CD14-positive monocyte (primary cell): Measurements from ENCODE around the gene SCN4B. TPM values are rescaled to one million over a fixed set of nuclear protein-coding genes. Genes with fewer than 3 reads are reported as not detected.

Experiments
- DNase-seq, 3 donors: peaks; one replicate each; pipeline ENCODE4 v3.0.0-alpha.2; 2011 to 2022
- H2AFZ ChIP-seq: 2 replicates; pipeline ENCODE4 v1.6.0; 2012; ENCODE audit warnings: mild to moderate bottlenecking, low read depth, low read length, inconsistent platforms; ENCODE audit not compliant: insufficient read depth, poor library complexity, severe bottlenecking
- H3K27ac ChIP-seq, 2 donors: 1 replicate in 1 of 2; 2 replicates in 1 of 2; pipeline ENCODE4 v1.5.1; 2012 to 2013; ENCODE audit warnings: low read length in 2 of 2, control low read depth in 1 of 2, inconsistent platforms in 1 of 2, low read depth in 1 of 2, mild to moderate bottlenecking in 1 of 2
- H3K27me3 ChIP-seq, 2 donors: one replicate each; pipeline versions ENCODE4 v1.6.0 to v1.6.1; 2011 to 2013; ENCODE audit warnings: low read length in 2 of 2; ENCODE audit not compliant: control insufficient read depth in 2 of 2, insufficient read depth in 2 of 2
- H3K36me3 ChIP-seq, 2 donors: replicated peaks in 1 of 2; 1 replicate in 1 of 2; 2 replicates in 1 of 2; pipeline versions ENCODE4 v1.5.1 to v1.6.1; 2012 to 2013; ENCODE audit warnings: low read length in 2 of 2, control low read depth in 1 of 2, inconsistent platforms in 1 of 2, mild to moderate bottlenecking in 1 of 2; ENCODE audit not compliant: insufficient read depth in 2 of 2, control insufficient read depth in 1 of 2
- H3K4me1 ChIP-seq, 2 donors: 1 replicate in 1 of 2; 2 replicates in 1 of 2; pipeline versions ENCODE4 v1.5.1 to v1.6.1; 2012 to 2013; ENCODE audit warnings: low read length in 2 of 2, control low read depth in 1 of 2, inconsistent platforms in 1 of 2, mild to moderate bottlenecking in 1 of 2, moderate library complexity in 1 of 2; ENCODE audit not compliant: insufficient read depth in 2 of 2, control insufficient read depth in 1 of 2
- H3K4me2 ChIP-seq: replicated peaks from 2 replicates; pipeline ENCODE3; 2012; ENCODE audit warnings: low read length, moderate library complexity, mild to moderate bottlenecking; ENCODE audit not compliant: poor library complexity, severe bottlenecking; ENCODE audit errors: extremely low read depth
- H3K4me3 ChIP-seq, 3 experiments: fragments of 200-600 bp in 1 of 3; sonication (generic) in 1 of 3; replicated peaks in 1 of 3; 1 replicate in 2 of 3; 2 replicates in 1 of 3; pipeline ENCODE4 v1.5.1; 2011 to 2013; ENCODE audit warnings: low read length in 3 of 3, mild to moderate bottlenecking in 3 of 3, control low read depth in 2 of 3, low read depth in 2 of 3, inconsistent platforms in 1 of 3, moderate library complexity in 1 of 3
- H3K79me2 ChIP-seq: 2 replicates; pipeline ENCODE4 v1.6.0; 2012; ENCODE audit warnings: mild to moderate bottlenecking, control low read depth, inconsistent platforms, low read length, moderate library complexity; ENCODE audit not compliant: insufficient read depth
- H3K9ac ChIP-seq: 2 replicates; pipeline ENCODE4 v1.6.0; 2017; ENCODE audit warnings: low read length, mild to moderate bottlenecking; ENCODE audit not compliant: insufficient read depth, poor library complexity, severe bottlenecking
- H3K9me3 ChIP-seq, 2 donors: replicated peaks in 1 of 2; 1 replicate in 1 of 2; 2 replicates in 1 of 2; pipeline versions ENCODE4 v1.5.1 to v1.6.1; 2012 to 2013; ENCODE audit warnings: low read length in 2 of 2, control low read depth in 1 of 2; ENCODE audit not compliant: control insufficient read depth in 1 of 2, insufficient read depth in 1 of 2
- H4K20me1 ChIP-seq: 2 replicates; pipeline ENCODE4 v1.6.0; 2012; ENCODE audit warnings: mild to moderate bottlenecking, low read length, control low read depth, moderate library complexity; ENCODE audit not compliant: insufficient read depth
- H3K27ac Mint-ChIP-seq, 7 donors: one replicate each; pipeline ENCODE4 v1.8.0; 2020; ENCODE audit warnings: mild to moderate bottlenecking in 7 of 7, mixed read lengths in 7 of 7, moderate library complexity in 6 of 7, inconsistent platforms in 2 of 7
- H3K27me3 Mint-ChIP-seq, 3 donors: one replicate each; pipeline ENCODE4 v1.8.0; 2021 to 2022; ENCODE audit warnings: low read depth in 3 of 3, mild to moderate bottlenecking in 3 of 3, mixed read lengths in 3 of 3, moderate library complexity in 3 of 3, inconsistent platforms in 1 of 3
- H3K36me3 Mint-ChIP-seq, 2 donors: one replicate each; pipeline ENCODE4 v1.8.0; 2020; ENCODE audit warnings: mixed read lengths in 2 of 2, inconsistent platforms in 1 of 2, mild to moderate bottlenecking in 1 of 2
- H3K4me1 Mint-ChIP-seq: one replicate; pipeline ENCODE4 v1.8.0; 2020; ENCODE audit warnings: mild to moderate bottlenecking, mixed read lengths
- H3K4me3 Mint-ChIP-seq, 2 donors: one replicate each; pipeline ENCODE4 v1.8.0; 2020; ENCODE audit warnings: mild to moderate bottlenecking in 2 of 2, mixed read lengths in 2 of 2, moderate library complexity in 1 of 2
- H3K9me3 Mint-ChIP-seq, 7 donors: one replicate each; pipeline ENCODE4 v1.8.0; 2020 to 2022; ENCODE audit warnings: mixed read lengths in 7 of 7, mild to moderate bottlenecking in 6 of 7, moderate library complexity in 6 of 7, inconsistent platforms in 2 of 7
- CTCF ChIP-seq: fragments of 200-600 bp; IDR thresholded peaks from one replicate; pipeline ENCODE4 v1.8.0; 2022; ENCODE audit warnings: antibody characterized with exemption, mild to moderate bottlenecking
- WGBS: methylation state at CpG from one replicate; pipeline ENCODE4 v1.1.5; 2013; ENCODE audit warnings: missing lambda C conversion rate; ENCODE audit not compliant: insufficient coverage; 5-methylcytosine and 5-hydroxymethylcytosine counted together
- intact Hi-C, 2 donors: fragments of 100-400 bp; cut with micrococcal nuclease; formaldehyde crosslinking; loops; one replicate each; pipeline versions ENCODE4 v1.15.0 to v1.15.1; 2023
- polyA plus RNA-seq, 3 donors: library from polyadenylated mRNA; depleted of rRNA in 1 of 3; unstranded in 2 of 3; stranded (reverse) in 1 of 3; fragments of 300-500 nt in 2 of 3; fragments of >200 nt in 1 of 3; fragmentation: Illumina TruSeq in 2 of 3; gene quantifications; 1 replicate in 2 of 3; 2 replicates in 1 of 3; pipeline ENCODE4 v1.2.3, GENCODE V29; 2012 to 2021

The SCN4B gene
- polyA plus RNA-seq, 3 donors: 0.76 TPM; not detected in 2

- Mint-ChIP-seq H3K9me3 (peaks cover 8 to 31% (median 20%) of the 10 kb centered on the region in 7 donors), H3K27ac (peak overlapping the region; percentile 66 to 97 (median 90)), H3K36me3 (peaks cover 7 to 13% of the 10 kb centered on the region in 2 donors), H3K27me3 (peaks cover 0 to 10% (median 4%) of the 10 kb centered on the region in 3 donors), H3K4me3 (peak overlapping the region in 1 of 2 donors; percentile 72), H3K4me1 (peaks cover 83% of the 10 kb centered on the region)
- peaks cover 15 to 21% of the 10 kb centered on the region in 2 donors for H3K9me3 ChIP-seq
- no peaks in the 10 kb centered on the region for H3K27me3 ChIP-seq
- peak overlapping the region; percentile 29 to 70 for H3K27ac ChIP-seq
- DNase-seq: peak; percentile 47 to 76 (median 60)
- peaks cover 81 to 84% of the 10 kb centered on the region in 2 donors for H3K4me1 ChIP-seq
- H3K79me2 ChIP-seq: no peaks in the 10 kb centered on the region
- 0% methylated on average over 3 of the region's 4 CpGs for WGBS
- H4K20me1 ChIP-seq: no peaks in the 10 kb centered on the region
- H3K4me2 ChIP-seq: peak overlapping the region; percentile 39
- H3K4me3 ChIP-seq: peak overlapping the region in 1 of 3 experiments; percentile 43
- no peaks in the 10 kb centered on the region for H3K36me3 ChIP-seq
- no peak overlapping the region for H2AFZ ChIP-seq
- H3K9ac ChIP-seq: peak overlapping the region; percentile 16
- intact Hi-C loops: loop anchor here in 1 of 2 donors (10.0 kb wide), 1 partner anchor 69 kb away; no protein-coding TSS in a partner anchor
- TF ChIP-seq CTCF: no peak
Measured at GRCh38 chr11:118084247-118084646, 68.4 kb downstream of the SCN4B start.

Other genes starting within 250 kb of the SCN4B start
- gene TMPRSS13, start 223.4 kb downstream of the SCN4B start, polyA plus RNA-seq: 1 to 10 TPM in 1 of 3 donors, under 1 TPM in 2; 0.17 to 2.4 (median 0.37) TPM
- 100 to 1,000 TPM; 152 to 413 (median 226) TPM for gene IL10RA, start 166.4 kb downstream of the SCN4B start, polyA plus RNA-seq
- gene TMPRSS4, start 75.7 kb downstream of the SCN4B start, polyA plus RNA-seq: not detected
- under 1 TPM; 0.05 to 0.29 (median 0.11) TPM for gene SMIM35, start 65.9 kb downstream of the SCN4B start, polyA plus RNA-seq
- under 1 TPM in 1 of 3 donors, not detected in 2; 0.01 TPM for gene SCN2B, start 23.8 kb upstream of the SCN4B start, polyA plus RNA-seq
- 100 to 1,000 TPM; 316 to 968 (median 748) TPM for gene JAML, start 72.2 kb upstream of the SCN4B start, polyA plus RNA-seq
- gene MPZL3, start 99.5 kb upstream of the SCN4B start, polyA plus RNA-seq: 1 to 10 TPM; 4.2 to 8.5 (median 8.0) TPM
- 10 to 100 TPM in 2 of 3 donors, 1 to 10 TPM in 1; 8.0 to 18.6 (median 14.2) TPM for gene MPZL2, start 111.5 kb upstream of the SCN4B start, polyA plus RNA-seq
- 1 to 10 TPM in 2 of 3 donors, under 1 TPM in 1; 0.12 to 1.6 (median 1.5) TPM for gene CD3E, start 151.9 kb upstream of the SCN4B start, polyA plus RNA-seq
- gene CD3D, start 189.9 kb upstream of the SCN4B start, polyA plus RNA-seq: 1 to 10 TPM in 2 of 3 donors, not detected in 1; 2.2 to 3.1 TPM
- gene CD3G, start 191.5 kb upstream of the SCN4B start, polyA plus RNA-seq: 1 to 10 TPM in 1 of 3 donors, under 1 TPM in 1, not detected in 1; 0.84 to 1.9 TPM
- gene UBE4A, start 206.8 kb upstream of the SCN4B start, polyA plus RNA-seq: 10 to 100 TPM; 21.6 to 33.9 (median 22.7) TPM
- 100 to 1,000 TPM; 257 to 688 (median 648) TPM for gene ATP5MG, start 248.8 kb upstream of the SCN4B start, polyA plus RNA-seq